ENCODE measurements around the gene THUMPD3. TPM values are rescaled to one million over a fixed set of nuclear protein-coding genes. Genes with fewer than 3 reads are reported as not detected.

THUMPD3 gene
- total and polyA plus RNA-seq, 2 donors (not counting 1 experiment from before 2014, with no cell fraction given) = 57.8 to 59.9 TPM

- no peak overlapping the region for H3K4me3 ChIP-seq (replicated peaks in 1 of 4; ENCODE audit: control extremely low read depth in 1 of 4, insufficient read depth in 1 of 4, low read depth in 3 of 4, low read length in 4 of 4)
- peaks cover 26% of the 10 kb centered on the region for H3K4me1 ChIP-seq (ENCODE audit: control insufficient read depth, extremely low read depth, insufficient read depth, low read length)
- no peaks in the 10 kb centered on the region for H3K79me2 ChIP-seq (ENCODE audit: control insufficient read depth, insufficient read depth, low read length)
- no peak overlapping the region for H3K9ac ChIP-seq (ENCODE audit: insufficient read depth, low read length)
- no peaks in the 10 kb centered on the region for H3K9me3 ChIP-seq (ENCODE audit: control insufficient read depth, insufficient read depth, low read depth, low read length)
- DNase-seq (ENCODE audit: low read depth in 2 of 2) = no peak
- no peaks in the 10 kb centered on the region for H4K20me1 ChIP-seq (ENCODE audit: control insufficient read depth, extremely low read depth, insufficient read depth, low read length)
- H2AFZ ChIP-seq (ENCODE audit: low read length) = no peak overlapping the region
- no peaks in the 10 kb centered on the region for H3K36me3 ChIP-seq (ENCODE audit: control insufficient read depth, insufficient read depth, low read length)
- no peak overlapping the region for H3K27ac ChIP-seq (ENCODE audit: insufficient read depth, low read length)
- TF ChIP-seq EZH2 (IDR thresholded peaks at IDR 0.05; ENCODE audit: low read length, missing control alignments) (no peak), CTCF (conservative IDR thresholded peaks at IDR 0.05 in 1 of 2, IDR thresholded peaks at IDR 0.05 in 1 of 2; ENCODE audit: low read depth in 1 of 2, low read length in 2 of 2) (no peak)
- no peaks in the 10 kb centered on the region for H3K27me3 ChIP-seq (ENCODE audit: control insufficient read depth, insufficient read depth, low read length)
- H3K4me2 ChIP-seq (ENCODE audit: extremely low read depth, insufficient read depth, low read length) = no peak overlapping the region
Measured at GRCh38 chr3:9343115-9343514, 19.7 kb upstream of the THUMPD3 start.

GRCh38 chr3:9345041-9345440 lies 17.8 kb upstream of the THUMPD3 start:
- Histone ChIP-seq H3K9ac (ENCODE audit: insufficient read depth, low read length) (no peak overlapping the region), H3K4me3 (replicated peaks in 1 of 4; ENCODE audit: control extremely low read depth in 1 of 4, insufficient read depth in 1 of 4, low read depth in 3 of 4, low read length in 4 of 4) (no peak overlapping the region)

GRCh38 chr3:9346141-9346540 lies 16.7 kb upstream of the THUMPD3 start:
- Histone ChIP-seq H3K4me1 (ENCODE audit: control insufficient read depth, extremely low read depth, insufficient read depth, low read length) (peaks cover 26% of the 10 kb centered on the region), H3K79me2 (ENCODE audit: control insufficient read depth, insufficient read depth, low read length) (no peaks in the 10 kb centered on the region), H3K9me3 (ENCODE audit: control insufficient read depth, insufficient read depth, low read depth, low read length) (no peaks in the 10 kb centered on the region), H3K4me3 (replicated peaks in 1 of 4; ENCODE audit: control extremely low read depth in 1 of 4, insufficient read depth in 1 of 4, low read depth in 3 of 4, low read length in 4 of 4) (no peak overlapping the region), H3K9ac (ENCODE audit: insufficient read depth, low read length) (no peak overlapping the region), H2AFZ (ENCODE audit: low read length) (no peak overlapping the region), H3K27me3 (ENCODE audit: control insufficient read depth, insufficient read depth, low read length) (no peaks in the 10 kb centered on the region), H3K27ac (ENCODE audit: insufficient read depth, low read length) (no peak overlapping the region), H3K4me2 (ENCODE audit: extremely low read depth, insufficient read depth, low read length) (no peak overlapping the region), H4K20me1 (ENCODE audit: control insufficient read depth, extremely low read depth, insufficient read depth, low read length) (no peaks in the 10 kb centered on the region), H3K36me3 (ENCODE audit: control insufficient read depth, insufficient read depth, low read length) (no peaks in the 10 kb centered on the region)
- TF ChIP-seq EZH2 (IDR thresholded peaks at IDR 0.05; ENCODE audit: low read length, missing control alignments) (no peak), CTCF (conservative IDR thresholded peaks at IDR 0.05 in 1 of 2, IDR thresholded peaks at IDR 0.05 in 1 of 2; ENCODE audit: low read depth in 1 of 2, low read length in 2 of 2) (no peak)
- DNase-seq (ENCODE audit: low read depth in 2 of 2) = no peak

More at GRCh38 chr3:9345041-9345440, 17.8 kb upstream of the THUMPD3 start:
- H3K27me3 ChIP-seq (ENCODE audit: control insufficient read depth, insufficient read depth, low read length) = no peaks in the 10 kb centered on the region
- no peaks in the 10 kb centered on the region for H4K20me1 ChIP-seq (ENCODE audit: control insufficient read depth, extremely low read depth, insufficient read depth, low read length)
- no peak overlapping the region for H3K27ac ChIP-seq (ENCODE audit: insufficient read depth, low read length)
- TF ChIP-seq CTCF (conservative IDR thresholded peaks at IDR 0.05 in 1 of 2, IDR thresholded peaks at IDR 0.05 in 1 of 2; ENCODE audit: low read depth in 1 of 2, low read length in 2 of 2) (no peak), EZH2 (IDR thresholded peaks at IDR 0.05; ENCODE audit: low read length, missing control alignments) (no peak)
- peaks cover 30% of the 10 kb centered on the region for H3K4me1 ChIP-seq (ENCODE audit: control insufficient read depth, extremely low read depth, insufficient read depth, low read length)
- no peak overlapping the region for H2AFZ ChIP-seq (ENCODE audit: low read length)
- no peaks in the 10 kb centered on the region for H3K9me3 ChIP-seq (ENCODE audit: control insufficient read depth, insufficient read depth, low read depth, low read length)
- no peaks in the 10 kb centered on the region for H3K36me3 ChIP-seq (ENCODE audit: control insufficient read depth, insufficient read depth, low read length)
- no peak overlapping the region for H3K4me2 ChIP-seq (ENCODE audit: extremely low read depth, insufficient read depth, low read length)
- H3K79me2 ChIP-seq (ENCODE audit: control insufficient read depth, insufficient read depth, low read length) = no peaks in the 10 kb centered on the region
- DNase-seq (ENCODE audit: low read depth in 2 of 2) = no peak
